ENCODE results near the gene NHLRC4. TPM values are rescaled to one million over a fixed set of nuclear protein-coding genes. Genes with fewer than 3 reads are reported as not detected.

Gene NHLRC4
- total and polyA plus RNA-seq, 9 of the 15 experiments (the other 6 are each of a cell fraction or from before 2014, with no cell fraction given): 0.24 to 3.7 (median 1.3) TPM; not detected in 2

DNA sequence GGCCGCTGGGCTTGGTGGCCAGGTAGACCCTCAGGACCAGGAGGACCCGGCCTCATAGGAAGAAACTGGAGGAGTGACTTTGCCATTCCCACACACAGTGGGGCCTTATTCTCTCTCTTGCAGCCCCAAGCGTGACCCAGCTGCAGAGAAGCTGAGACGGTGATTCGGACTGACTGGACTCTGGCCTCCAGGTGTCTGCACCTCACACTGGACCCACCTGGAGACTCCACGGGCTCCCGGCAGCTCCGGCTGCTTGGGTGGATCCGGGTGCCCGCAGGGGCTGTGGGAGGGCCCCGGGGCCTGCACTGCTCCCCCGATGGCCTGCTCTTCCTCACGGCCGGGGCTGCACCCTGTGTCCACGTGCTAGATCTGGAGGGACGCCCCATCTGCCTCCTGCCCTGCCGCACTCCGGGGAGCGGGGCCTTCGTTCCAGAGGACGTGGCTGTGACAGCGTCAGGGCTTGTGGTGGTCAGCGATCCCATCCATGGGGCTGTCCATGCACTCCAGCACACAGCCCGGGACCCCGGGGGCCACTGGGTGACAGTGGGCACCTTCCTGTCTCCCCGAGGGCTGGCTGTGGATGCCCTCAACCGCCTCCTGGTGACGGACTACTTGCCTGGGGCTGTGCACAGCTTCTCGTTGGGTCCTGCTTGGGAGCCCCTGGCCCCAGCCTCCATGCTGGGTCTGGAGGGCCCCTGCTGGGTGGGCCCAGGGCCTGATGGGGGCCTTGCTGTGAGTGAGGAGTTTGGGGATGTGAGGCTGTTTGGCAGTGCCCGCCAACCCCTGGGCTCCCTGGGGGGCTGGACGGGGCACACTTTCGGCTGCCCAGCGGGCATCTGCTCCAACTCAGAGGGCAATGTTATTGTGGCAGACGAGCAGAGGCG is 810 bp downstream of the NHLRC4 start (continued):
- no peak for TF ChIP-seq MGA (IDR thresholded peaks at IDR 0.05)
- no peak for TF ChIP-seq CHCHD3 (CRISPR knock-in tag; IDR thresholded peaks at IDR 0.05)
- TF ChIP-seq, protein P1, sequence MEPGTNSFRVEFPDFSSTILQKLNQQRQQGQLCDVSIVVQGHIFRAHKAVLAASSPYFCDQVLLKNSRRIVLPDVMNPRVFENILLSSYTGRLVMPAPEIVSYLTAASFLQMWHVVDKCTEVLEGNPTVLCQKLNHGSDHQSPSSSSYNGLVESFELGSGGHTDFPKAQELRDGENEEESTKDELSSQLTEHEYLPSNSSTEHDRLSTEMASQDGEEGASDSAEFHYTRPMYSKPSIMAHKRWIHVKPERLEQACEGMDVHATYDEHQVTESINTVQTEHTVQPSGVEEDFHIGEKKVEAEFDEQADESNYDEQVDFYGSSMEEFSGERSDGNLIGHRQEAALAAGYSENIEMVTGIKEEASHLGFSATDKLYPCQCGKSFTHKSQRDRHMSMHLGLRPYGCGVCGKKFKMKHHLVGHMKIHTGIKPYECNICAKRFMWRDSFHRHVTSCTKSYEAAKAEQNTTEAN (CRISPR knock-in tag; IDR thresholded peaks at IDR 0.05): no peak
- no peak for TF ChIP-seq ZFP30 (CRISPR knock-in tag; IDR thresholded peaks at IDR 0.05; ENCODE audit: borderline replicate concordance)
- TF ChIP-seq MCM5 (IDR thresholded peaks at IDR 0.05; ENCODE audit: low read depth): no peak
- TF ChIP-seq PHF8 (IDR thresholded peaks at IDR 0.05; ENCODE audit: borderline replicate concordance, low read length): peak; percentile 12; the same call in 1 of the 2 replicates
- TF ChIP-seq SMAD3 (CRISPR knock-in tag; conservative IDR thresholded peaks at IDR 0.05): no peak
- TF ChIP-seq HDAC1 (IDR thresholded peaks at IDR 0.05): no peak; a peak in 1 of 4 replicates
- TF ChIP-seq, protein P2, sequence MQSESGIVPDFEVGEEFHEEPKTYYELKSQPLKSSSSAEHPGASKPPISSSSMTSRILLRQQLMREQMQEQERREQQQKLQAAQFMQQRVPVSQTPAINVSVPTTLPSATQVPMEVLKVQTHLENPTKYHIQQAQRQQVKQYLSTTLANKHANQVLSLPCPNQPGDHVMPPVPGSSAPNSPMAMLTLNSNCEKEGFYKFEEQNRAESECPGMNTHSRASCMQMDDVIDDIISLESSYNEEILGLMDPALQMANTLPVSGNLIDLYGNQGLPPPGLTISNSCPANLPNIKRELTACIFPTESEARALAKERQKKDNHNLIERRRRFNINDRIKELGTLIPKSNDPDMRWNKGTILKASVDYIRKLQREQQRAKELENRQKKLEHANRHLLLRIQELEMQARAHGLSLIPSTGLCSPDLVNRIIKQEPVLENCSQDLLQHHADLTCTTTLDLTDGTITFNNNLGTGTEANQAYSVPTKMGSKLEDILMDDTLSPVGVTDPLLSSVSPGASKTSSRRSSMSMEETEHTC (IDR thresholded peaks at IDR 0.05): no peak
- no peak for TF ChIP-seq YY1 (IDR thresholded peaks at IDR 0.05; ENCODE audit: borderline replicate concordance in 1 of 3, control insufficient read depth in 1 of 3, extremely low read depth in 1 of 3, insufficient read depth in 3 of 3, insufficient read length in 1 of 3, insufficient replicate concordance in 2 of 3, low read depth in 1 of 3, low read length in 2 of 3)
